COLO829 (cell line): ENCODE data around the gene STAB1.
A peak's percentile ranks its signal among the peaks of the same experiment; 100 is the strongest.

ENCODE experiments used
- DNase-seq: peaks from one replicate; pipeline ENCODE4 v3.0.0; 2012; ENCODE audit warnings: low spot score

STAB1 gene

DNA sequence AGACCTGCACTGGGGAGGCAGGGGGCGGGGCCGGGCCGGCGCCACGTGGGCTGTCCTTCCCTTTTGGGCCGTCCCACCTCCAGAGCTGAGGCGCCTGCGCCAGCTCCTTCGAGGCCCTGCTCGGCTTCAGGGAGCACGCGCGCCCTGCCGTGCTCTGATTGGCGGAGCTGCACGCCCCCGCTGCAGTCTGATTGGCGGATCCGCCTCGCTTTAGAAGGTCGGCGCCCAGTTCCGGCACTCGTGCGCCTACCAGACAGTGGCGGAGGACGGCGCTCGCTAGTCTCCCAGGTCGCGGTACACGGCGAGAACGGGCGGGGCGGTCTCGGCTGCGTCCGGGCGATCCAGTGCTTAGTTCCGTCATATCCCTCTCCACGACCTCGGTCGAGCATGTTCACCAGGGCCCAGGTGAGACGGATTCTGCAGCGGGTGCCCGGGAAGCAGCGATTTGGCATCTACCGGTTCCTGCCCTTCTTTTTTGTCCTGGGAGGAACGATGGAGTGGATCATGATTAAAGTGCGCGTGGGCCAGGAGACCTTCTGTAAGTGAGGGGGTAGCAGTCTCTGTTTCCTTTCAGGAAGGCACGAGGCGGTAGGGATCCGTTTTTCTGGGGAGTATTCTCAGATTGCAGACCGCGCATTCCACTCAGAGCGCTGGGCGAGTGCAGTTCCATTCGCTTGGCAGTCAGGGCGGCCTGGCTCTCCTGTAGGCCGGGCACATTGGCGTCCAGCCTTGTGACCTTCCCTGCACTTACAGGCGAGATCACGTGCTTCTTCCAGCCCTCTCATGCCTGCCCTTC is 41.4 kb downstream of the STAB1 start, which contains the start of gene UQCC5:
UQCC5 (plus strand) TSS at position 237 of the 796 bp plus-strand sequence; CDS start at position 388, 151 bp downstream.
- peak; percentile 98 for DNase-seq

DNA sequence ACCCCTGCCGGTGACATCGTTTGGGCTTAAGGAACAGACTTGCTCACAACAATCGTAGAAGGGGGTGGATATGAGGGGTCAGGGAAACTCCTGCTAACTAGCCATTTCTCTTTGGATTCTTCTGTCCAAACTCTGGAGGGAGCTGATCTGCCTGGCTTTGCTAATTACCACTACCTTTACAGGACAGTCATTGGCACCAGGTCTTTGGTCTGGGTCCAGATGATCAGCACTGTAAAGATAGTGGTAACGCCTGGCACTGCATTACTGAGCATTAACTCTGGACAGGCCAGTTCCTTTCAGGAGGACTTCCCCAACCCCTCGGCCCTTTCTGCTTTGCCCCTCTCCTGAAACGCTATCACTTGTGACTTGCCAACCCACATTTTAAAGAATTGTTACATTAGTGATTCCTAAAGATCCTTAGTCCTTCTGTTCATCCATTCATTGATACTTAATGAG is 42.1 kb downstream of the STAB1 start:
- DNase-seq: no peak

DNA sequence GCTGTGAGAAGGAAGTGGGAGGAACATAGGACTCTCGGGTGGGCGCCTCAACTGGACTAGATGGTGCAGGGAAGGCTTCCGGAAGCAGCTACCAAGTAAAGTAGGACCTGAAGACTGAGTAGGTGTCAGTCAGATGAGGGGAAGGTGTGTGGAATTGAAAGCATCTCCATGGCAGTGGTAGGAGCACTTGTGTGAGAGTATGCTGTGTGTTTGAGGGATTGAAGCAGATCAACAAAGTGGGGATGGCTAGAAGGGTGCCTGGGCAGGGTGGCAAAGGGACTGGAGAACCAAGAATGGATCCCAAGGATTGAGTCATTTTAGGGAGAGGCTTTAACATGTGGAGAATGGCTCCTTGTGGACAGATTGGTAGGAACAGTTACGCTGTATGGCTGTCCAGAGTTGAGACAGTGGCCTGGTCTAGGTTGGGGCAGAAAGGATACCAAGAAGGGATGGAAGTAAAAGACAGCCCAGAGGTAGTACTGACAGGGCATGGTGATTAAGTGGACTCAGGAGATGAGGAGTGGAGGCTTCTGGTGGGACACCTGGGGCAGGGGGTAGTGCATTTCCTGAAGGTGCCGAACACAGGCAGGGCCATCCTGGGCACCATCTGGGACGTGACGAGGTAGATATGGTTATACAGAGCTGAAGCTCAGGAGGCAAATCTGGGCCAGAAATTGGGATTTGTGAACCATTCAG is 42.7 kb downstream of the STAB1 start:
- DNase-seq: no peak

DNA sequence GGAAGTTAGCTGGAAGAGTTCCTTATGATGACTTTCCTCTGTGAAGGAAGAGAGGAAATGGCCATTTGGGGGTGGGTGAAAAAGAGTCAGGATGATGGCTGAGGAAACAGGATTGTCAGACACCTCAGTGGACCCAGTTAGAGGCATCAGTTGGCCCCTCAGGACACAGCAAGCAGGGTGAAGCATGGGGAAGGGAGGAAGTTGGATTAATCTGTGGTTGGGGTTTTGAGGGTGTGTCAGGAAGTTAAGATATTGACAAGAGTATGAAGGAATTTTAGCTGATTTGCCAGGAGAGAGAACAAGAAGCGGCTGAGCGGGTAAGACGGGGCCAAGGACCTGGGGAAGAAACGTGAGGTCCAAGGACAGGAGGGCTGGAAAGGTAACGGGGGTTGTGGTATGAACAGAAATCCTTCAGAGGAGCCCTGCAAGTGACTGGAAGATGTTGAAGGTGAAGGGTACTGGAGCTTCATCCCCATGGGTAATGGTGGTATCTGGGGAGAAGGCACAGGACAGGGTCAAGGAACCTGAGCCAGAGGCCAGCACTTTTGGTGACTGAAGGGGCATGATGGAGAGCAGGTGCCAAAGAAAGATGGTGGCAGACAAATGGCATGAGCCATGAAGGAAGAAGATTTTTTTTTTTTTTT is 44.0 kb downstream of the STAB1 start:
- no peak for DNase-seq

DNA sequence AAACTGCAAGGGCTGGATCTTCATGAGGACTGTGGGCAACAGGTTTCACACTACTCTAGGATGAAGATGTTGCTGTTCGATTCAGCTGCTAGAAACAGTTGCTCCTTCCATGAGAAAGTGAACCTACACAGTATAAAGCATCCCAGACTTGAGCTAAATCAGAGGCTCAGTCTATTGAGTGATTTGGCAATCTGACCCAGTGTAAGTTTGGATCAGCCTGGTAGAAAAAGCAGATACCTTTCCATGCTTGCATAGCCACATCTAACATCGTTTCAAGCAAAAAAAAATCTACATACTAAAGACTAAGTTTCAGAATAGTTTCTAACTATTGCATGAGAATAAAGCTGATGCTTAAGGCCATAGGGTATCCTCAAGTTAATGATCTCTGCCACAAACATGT is 45.9 kb downstream of the STAB1 start:
- DNase-seq: no peak

DNA sequence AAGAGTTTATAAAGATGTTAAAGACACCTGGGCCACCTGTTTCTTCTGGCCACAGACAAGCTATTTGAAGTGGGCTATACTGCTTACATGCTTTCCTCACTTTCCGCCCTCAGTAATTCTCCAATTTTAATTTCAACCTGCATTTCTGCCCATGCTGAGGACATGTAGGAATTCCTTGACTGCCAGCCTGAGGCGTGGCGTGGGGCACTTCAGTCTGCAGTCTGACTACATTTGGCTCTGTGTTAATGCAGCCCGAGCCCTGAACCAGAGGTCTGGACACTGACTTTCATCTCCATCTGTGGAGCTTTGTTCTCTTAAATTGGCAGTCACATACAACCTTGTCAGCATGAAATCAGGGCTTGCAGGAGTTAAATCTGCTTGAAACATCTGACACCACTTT is 49.8 kb downstream of the STAB1 start:
- no peak for DNase-seq

DNA sequence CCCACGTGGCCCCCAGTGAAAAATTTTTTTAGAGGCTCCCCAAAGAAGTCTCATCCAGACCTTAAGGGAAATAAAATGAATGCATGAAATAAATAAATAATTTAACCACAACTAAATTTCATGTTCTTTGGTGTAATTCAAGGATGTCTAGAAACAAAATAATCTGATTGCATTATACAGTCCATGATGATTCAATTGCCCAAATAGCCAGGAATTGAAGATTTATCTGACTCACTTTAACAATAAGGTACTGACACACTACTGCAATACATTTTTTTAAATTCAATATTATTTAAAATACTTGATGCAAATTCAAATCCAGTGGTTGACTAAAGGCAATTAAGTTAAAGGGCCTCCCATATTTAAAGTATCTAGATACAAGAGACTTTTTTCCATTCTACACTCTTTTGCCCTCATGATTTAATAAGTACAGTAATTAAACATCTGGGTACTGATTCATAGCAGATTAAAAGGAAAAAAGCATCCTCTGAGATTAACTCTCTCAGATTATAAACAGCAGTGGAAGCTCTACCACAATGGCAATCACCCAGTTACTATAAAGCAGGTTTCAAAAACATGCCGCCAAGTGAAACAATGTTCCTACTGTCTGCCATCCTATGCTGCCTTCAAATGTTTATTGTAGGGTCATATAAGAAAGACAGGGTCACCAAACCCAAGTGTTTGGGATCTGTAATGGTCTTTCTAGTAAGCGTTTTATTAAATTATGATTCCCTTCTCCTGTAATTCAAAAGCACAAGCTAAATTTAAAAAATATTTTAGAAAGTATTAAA is 51.2 kb downstream of the STAB1 start:
- no peak for DNase-seq

DNA sequence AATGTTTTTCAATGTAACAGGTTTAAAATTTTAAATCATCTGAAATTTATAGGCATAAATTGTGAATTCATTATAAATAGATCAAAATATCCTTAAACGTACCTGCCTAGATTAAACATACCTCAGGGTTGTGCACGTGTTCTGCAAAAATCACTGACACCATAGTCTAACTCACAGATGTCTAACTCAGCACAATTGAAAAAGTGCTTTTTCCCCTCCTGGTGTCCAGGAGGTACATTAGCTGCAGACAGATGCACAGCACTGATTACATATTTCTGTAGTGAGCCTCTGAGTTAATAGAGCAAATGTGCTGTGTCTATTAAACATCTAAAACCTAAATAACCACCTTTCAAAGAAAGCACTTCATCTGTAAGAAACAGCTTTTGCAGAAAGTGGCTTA is 52.0 kb downstream of the STAB1 start:
- DNase-seq: no peak

DNA sequence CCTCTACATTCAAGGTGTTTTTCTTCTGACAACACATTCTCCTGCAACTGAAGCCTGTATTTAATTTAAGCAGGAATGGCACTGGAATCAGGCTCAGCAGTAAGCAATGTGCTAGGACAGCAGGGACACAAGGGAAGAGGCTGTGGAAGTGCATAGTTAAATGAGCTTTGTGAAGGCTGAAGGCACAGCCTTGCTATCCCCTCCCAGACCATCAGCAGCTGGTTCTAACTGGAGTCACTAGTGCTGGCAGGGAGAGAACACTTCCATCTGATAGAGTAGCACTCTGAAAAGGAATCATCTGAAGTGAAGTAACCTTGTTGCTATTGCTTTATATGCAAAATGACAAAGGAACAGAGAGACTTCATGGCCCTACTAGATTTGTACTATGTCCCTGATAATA is 56.0 kb downstream of the STAB1 start:
- DNase-seq: no peak

DNA sequence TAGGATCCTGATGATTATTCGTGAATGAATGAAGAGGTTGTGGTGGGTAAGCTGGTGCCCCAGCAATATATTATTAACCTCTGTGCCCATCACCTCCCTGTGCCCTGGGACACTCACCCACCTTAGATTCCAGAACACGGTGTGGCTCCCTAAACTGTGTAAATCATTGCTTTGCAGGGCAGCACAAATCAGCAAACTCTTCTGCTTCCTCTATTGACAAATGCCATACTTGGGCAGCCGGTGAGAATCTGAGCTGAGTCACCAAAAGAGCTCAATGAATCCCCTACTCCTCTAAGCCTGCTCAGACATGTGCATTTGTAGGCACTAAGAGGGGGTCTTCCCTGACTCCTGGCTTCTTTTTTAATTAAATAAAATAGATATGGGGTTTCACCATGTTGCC is 57.0 kb downstream of the STAB1 start:
- DNase-seq: no peak

DNA sequence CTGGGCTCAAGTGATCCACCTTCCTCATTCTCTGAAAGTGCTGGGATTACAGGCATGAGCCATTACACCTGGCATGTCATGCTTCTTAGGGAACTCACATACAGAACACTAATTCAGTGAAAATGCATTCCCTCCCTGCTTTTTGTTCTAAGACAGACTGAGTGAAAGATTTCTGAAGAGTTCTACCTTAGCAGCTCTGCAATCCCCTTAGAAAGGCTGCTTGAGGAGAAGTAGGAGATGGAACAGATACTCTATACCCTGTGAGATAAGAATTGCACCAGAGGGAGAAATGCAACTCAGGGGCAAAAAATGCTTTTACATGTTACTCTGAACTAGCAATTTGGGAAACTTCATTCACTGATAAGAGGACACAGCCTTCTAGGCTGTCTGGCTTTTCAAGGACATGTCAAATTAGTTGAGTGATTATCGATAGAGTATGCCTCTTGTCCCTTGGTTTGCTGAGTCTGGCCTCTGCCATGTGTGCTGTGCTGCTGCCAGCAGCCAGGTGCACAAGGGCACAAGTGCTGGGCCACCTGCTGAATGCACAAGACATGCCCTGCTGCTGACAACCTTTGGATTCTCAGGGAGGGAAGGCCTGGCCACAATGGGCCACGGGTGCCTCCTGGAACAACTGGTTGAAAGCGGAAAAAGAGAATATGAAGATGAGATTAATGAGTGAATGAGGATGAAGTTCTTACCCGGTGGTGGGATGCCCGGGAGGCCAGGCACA is 59.1 kb downstream of the STAB1 start:
- no peak for DNase-seq

DNA sequence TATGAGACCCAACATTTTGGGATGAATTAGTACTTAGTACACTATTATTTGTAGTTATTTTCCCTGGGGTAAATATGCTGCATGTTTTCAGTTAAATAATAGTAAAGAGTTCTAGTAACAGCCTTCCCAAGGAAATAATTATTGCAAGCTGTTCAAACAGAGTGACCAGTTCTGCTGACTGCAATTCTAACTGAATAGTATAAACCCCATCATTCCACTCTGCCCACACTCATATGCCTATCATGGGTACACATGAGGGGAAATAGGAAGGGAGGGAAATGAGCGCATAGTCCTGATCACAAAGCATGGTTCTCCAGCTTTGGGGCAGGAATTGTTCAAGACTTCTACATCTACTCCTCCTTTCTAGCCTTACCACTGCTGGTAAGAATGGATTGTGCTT is 59.9 kb downstream of the STAB1 start:
- DNase-seq: no peak

DNA sequence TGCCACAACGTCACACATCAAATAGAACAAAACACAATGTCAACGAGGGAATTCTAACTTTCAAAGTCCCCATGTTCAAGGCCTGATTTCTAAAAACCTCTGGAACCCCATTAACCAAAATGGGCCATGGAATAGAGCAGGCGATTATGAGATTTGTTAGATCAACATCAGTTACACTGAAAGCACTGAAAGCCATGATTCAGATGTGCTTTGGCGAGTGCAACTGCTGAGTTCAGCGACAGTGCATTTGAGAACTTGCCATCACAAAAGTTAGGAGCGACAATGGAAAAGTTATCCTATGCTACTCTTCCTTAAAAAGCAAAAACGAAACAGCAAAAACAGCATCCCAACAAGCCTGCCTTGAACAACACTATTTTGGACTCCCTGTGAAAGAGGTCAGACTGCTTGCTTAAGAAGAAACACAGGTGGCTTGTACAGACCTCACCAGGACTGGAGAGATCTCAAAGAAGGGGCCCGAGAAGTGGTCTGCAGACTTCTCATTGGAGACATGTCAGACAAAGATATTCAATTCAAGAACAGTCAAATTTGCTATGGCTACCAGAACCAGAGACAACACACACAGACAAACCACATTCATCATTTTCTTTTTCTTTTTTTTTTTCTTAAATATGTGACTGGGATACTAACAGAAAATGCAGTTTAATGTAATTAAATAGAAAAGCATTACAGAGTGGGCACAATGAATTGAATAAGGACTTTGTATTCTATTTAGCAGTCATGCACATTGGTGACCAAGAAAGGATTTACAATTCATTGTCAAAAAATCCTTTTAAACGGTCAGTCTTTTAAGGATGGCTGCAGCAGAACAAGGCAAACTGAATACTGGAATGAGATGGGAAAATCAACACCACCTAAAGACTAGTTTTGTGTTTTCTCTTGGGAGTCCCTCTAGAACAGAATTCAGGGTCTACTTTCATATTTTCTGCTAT is 62.1 kb downstream of the STAB1 start:
- DNase-seq: no peak

DNA sequence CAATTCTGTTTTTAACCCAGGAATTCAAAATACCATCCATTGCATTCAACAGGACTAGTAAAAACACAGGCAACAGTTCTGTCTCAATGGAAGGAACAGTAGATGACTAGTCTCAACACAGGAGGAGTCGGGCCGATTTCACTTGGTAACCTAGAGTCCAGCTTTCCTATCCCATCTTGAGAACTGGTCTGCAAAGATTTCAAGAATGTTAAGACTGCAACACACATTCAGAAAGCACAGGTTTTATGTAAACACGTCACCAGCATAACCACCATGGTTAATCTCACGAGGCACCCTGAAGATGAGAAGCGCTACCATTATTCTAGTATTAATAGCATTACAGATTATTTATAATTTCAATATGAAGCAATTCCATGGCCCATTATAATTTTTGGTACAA is 63.3 kb downstream of the STAB1 start:
- DNase-seq: no peak

DNA sequence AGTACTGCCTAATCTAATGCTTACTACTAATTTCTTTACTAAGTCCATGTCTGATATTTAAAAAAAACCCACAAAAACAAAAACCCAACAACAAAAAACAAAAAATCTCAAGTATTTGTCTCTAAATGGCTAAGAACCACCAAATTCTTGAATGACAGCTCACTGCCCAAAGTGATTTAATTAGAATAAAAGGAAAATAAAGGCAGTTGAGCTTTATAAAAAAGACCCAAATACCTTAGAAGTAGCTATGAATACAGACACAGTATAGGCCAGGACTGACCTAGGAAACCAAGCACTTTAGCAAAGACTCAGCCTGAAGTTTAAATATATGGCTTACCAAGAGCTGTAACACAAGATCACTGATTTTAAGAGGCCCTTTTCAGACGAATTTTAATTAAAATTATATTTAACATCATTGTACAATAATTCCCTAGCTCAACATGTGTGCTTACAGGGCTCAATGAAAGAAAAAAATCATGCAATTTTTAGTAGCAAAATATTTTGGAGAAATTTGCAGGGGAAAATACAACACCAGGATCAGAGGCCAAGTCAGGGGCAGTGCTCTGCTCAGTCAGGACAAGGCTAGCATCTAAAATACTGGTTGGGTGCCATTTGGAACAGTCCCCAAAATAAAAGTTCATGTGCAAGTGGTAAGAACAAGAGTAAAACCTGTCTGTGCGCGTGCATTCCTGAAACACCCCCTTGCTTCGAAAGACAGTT is 66.0 kb downstream of the STAB1 start:
- no peak for DNase-seq

DNA sequence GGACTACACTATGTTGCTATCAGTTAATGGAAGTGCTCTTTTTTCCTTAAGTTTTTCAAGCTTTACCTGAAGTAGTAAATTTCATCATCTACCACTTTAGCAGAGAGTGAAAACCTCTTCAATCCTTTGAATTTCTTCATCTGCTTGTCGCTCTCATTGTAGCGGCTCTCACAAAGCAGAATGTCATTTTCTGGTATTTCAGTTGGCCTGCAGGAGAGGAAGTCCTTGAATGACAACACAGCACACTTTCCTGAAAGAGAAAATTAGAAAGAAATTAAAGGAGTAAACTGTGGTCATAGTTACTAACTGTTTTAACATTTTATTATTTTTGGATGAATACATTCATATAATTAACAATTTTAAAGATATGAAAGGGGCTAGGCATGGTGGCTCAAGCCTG is 68.8 kb downstream of the STAB1 start:
- no peak for DNase-seq

DNA sequence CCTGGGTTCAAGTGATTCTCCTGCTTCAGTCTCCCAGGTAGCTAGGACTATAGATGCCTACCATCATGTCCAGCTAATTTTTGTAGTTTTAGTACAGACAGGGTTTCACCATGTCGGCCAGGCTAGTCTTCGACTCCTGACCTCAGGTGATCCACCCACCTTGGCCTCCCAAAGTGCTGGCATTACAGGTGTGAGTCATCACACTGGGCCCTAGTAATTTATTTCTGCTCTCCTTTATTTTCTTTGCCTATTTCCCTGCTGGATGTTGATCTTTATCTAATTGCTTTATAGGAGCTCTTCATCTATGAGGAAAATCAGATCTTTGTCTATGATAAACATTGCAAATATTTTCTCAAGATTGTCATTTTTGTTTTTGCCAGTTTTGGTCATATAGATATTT is 72.9 kb downstream of the STAB1 start:
- no peak for DNase-seq

DNA sequence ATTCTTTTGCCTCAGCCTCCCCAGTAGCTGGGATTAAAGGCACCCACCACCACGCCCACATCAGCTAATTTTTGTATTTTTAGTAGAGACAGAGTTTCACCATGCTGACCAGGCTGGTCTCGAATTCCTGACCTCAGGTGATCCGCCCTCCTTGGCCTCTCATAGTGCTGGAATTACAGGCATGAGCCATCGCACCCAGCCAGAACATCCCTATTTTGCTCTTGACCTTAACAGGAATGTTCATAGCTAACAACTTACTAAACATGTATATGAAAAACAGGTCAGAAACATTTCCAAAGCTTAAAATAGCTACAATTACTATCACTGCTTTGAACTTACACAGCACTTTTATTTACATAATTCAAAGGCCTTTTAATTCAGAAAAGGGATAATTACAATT is 74.9 kb downstream of the STAB1 start:
- no peak for DNase-seq

DNA sequence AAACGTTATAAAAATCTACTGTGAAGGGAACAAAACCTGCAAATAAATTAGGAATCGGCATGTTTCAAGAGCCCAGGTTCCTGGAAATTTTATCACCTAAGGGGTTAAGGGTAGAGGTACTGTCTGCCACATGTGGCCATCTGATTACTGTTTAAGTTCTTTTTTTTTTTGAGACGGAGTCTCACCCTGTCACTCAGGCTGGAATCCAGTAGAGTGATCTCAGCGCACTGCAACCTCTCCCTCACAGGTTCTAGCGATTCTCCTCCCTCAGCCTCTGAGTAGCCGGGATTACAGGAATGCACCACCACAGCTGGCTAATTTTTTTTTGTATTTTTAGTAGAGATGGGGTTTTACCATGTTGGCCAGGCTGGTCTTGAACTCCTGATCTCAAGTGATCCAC is 77.1 kb downstream of the STAB1 start:
- no peak for DNase-seq
